Fibroblast of skin of back (primary cell): ENCODE results near the gene TAF11.
A peak's percentile ranks its signal among the peaks of the same experiment; 100 is the strongest.
"Not testable (repeated sequence)": the region's sequence is repeated elsewhere in the genome, so short reads cannot be mapped to it uniquely, and the experiment has no call there.

Source experiments
- DNase-seq: peaks from one replicate; pipeline ENCODE4 v3.0.0-alpha.2; 2013

The TAF11 gene

GRCh38 chr6:34865107-34865506 lies 22.7 kb downstream of the TAF11 start:
- peak; percentile 13 for DNase-seq

DNA sequence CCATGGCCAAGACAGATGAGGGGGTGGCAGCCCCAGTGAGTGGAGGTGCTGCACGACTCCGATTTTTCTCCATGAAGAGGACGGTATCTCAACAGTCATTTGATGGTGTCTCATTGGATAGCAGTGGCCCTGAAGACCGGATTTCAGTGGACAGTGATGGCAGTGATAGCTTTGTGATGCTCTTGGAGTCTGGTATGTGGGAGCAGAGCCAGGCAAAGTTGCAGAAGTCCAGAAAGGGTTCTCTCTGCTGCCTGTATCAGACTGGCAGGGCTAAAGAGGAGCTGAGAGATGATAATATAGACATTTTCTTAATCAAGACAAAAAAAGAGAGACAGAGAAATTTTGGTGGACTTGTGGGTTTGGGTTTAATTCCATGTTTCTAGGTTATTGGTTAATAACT lies 23.8 kb downstream of the TAF11 start:
- no peak for DNase-seq

DNA sequence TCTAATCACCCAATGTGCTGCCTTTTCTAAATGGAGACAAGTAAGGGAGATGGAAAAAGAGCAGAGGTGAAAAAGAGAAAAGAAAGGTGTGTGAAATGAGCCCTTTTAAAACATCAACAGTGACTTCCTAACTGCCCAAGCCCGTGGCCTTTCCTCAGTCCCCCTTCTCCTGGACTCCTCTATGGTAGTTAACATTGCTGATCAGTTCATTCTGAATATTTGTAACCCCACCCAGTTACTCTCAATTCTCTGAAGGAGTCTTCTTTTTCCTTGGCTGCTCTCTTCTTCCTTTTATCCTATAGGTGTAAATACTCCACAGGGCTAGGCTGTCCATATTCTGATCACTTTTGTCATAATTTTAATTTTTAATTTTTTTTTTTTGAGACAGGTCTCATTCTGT lies 27.1 kb downstream of the TAF11 start:
- no peak for DNase-seq

DNA sequence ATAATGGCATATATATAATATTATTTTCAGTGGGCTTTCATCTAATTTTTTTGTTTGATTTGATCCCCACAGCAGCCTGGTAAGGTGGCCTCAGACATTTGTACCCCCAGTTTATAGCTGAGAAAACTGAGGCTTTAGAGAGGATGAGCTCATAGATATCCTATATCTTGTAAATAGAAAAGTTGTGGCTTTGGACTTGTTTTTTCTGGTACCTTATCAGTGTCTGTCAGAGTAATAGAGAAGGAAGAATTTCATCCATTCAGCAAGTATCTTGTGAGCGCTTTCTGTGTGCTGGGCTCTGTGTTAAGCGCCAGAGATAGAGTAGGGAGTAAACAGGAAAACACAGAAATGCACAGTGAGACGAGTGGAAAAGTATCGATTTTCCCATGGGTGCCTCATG lies 27.9 kb downstream of the TAF11 start:
- no peak for DNase-seq

DNA sequence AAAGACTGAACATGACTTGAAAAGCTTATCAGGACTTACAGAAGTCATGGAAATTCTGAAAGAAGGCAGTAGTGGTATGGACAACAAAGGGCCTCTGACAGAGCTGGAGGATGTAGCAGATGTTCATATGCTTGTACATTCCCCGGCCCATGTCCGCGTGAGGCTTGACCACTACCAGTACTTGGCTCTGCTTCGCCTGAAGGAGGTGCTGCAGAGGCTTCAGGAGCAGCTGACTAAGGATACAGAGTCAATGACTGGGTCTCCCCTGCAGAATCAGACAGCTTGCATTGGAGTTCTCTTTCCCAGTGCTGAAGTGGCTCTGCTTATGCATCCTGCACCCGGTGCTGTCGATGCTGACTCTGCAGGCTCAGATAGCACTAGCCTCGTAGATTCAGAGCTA lies 29.2 kb downstream of the TAF11 start:
- no peak for DNase-seq

DNA sequence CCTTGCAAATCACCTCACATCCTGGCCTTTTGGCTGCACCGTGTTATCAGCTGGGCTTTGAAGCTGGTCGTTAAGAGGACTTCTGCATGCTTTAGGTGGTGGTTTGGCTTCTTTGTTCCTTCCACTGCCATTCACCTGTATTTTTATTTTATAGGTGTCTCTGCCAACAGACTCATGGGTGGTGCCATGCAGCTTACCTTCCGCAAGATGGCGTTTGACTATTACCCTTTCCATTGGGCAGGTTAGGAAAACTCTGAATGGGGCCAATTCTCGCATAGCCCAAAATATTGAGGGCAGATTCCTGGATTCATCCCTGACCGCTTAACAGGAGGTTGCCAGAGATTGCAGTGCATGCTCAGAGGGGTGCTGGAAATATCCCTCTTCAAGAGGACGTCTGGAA lies 32.4 kb downstream of the TAF11 start:
- no peak for DNase-seq

DNA sequence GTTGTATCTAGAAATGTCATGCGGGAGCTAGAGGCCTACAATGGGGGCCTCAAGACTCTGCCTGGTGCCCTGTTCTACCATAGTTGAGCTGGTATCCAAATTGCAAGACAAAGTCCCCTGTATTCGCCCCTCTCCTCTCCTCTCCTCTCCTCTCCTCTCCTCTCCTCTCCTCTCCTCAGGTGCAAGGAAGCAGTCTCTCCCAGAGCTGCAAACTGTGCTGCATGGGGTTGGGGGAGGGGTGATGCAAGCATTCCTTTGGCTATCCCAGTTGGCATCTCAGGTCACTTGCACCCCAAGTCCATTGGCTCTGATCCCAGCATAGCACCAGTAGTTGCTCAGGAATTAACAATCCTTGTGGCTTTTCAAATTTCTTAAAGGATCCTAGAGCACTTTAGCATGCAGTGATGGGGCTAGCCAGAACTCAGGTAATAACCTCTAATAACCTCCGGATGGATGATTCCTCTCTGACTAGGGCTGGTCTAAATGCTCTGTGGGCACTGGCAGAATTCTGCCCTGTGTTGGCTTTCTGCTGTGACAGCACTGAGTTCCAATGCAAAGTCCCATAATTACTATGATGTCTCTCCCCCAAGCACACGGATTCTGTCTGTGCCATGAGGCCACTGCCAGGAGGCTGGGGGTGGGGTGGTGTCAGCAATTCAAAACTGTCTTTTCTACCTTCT lies 35.3 kb downstream of the TAF11 start:
- DNase-seq = no peak

DNA sequence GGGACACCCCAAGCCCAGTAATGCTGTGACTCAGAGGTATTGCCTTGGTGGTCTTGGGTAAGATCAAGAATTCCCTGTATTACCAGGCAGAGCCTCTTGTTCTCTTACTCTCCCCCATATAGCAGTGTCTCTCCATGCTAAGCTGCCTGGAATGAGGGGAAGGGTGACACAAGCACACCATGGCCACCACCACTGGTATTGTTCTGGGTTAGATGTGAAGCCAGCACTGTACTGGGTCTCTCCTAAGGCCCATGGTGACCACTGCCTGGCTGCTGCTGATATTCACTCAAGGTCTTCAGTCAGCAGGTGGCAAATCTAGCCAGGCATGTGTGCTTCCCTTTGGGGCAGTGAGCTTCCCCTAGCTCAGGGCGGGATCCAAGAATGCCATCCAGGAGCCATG lies 36.5 kb downstream of the TAF11 start:
- no peak for DNase-seq

GRCh38 chr6:34849066-34849465 lies 38.8 kb downstream of the TAF11 start:
- not testable (repeated sequence) for DNase-seq

DNA sequence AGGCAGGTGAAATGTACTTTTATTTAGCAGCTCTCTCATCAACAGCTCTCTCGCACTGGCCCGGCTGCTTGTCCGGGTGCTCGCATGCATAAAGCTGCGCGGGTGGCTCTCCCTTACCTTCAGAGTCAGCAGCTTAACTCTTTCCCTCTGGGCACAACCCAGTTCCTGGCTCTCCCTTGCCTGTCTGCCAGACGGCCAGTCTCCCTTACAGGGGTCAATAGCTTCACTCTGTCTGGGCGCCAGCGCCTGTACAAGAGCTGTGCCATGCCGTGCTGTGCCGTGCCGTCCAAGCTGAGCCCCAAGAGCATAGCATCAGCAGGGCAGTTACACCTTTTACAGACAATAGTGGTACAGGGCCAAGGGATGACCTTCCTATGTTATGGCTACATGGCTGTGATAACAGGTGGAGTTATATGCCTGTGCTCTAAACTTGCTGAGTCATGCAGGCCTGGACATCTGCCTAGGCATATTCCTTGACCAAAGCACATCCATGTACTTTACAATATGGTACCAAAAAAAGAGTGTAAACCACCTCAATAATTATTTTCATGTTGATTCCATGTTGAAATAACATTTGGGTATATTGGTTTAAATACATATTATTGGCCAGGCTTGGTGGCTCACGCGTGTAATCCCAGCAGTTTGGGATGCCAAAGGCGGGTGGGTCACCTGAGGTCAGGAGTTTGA lies 48.0 kb downstream of the TAF11 start:
- DNase-seq = no peak

- no peak for DNase-seq
Observed at GRCh38 chr6:34837528-34837927, 50.3 kb downstream of the TAF11 start.

- DNase-seq = no peak
Observed at GRCh38 chr6:34836451-34836850, 51.4 kb downstream of the TAF11 start.

DNA sequence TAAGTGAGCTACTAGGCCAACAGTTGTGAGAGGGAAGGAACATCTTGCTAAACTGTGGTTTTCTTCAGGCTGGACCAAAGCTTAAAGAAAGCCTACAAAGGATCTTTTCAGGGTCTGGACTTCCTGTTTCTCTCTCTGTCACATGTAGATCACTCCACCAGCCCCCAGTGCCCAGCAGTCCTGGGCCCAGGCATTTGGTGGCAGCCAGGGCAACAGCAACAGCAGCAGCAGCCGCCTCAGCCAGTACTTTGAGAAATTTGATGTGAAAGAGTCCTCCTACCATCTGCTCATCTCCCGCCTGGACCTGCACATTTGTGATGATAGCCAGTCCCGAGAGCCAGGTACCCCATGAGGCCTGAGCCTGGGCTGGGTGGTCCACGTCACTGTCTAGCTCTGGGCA lies 51.8 kb downstream of the TAF11 start:
- DNase-seq = no peak

DNA sequence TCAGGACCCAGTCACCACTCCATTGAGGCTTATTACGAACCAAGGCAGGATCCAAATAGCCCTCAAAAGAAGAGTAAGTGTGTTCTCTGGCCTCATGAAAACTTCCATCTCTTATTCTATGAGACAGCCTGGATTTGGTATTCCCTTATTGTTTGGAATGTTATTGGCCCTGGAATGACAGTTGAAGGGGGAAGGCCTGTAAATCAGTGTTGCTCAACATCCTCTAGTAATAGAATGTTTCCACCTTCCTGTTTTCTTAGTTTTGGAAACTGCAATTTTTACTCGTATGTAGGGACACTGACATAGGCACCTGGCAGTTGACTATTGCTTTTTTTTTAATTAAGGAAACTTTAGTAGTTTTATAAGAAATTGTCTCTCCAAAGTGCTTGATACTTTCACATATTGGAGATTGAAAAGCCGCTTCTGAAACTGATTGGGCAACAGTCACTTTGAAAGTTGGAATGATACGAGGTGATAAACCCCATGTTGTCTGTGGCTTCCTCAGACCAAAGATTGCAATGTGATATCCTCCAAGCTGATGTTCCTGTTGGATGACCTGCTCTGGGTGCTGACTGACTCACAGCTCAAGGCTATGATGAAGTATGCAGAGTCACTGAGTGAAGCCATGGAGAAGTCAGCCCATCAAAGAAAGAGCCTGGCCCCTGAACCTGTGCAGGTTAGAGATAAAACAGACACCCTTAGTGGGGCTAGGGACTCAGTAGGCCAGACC lies 52.9 kb downstream of the TAF11 start:
- no peak for DNase-seq

DNA sequence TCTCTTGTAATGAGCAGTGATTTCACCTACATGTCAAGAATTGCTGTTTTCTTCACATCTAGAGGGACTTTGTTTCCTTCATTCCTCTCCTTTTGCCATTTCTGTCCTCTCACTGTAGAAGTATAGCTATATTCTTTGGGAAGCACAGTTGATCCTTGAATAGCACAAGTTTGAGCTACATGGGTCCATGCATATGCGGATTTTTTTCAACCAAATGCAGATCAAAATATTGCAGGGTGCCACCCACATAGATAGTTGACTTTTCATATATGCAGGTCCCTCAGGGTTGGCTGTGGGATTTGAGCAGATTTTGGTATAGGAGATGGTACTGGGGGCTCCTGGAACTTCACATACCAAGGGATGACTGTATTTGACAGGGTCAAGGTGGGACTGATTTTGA lies 54.9 kb downstream of the TAF11 start:
- DNase-seq = no peak

- DNase-seq = no peak
Observed at GRCh38 chr6:34829137-34829536, 58.7 kb downstream of the TAF11 start.
